DMS79 (cell line): ENCODE data around the gene RAD51B.

Experiments used
- DNase-seq: peaks from one replicate; lab custom pipeline; 2025; lab: John Stamatoyannopoulos, UW

Gene RAD51B

DNA sequence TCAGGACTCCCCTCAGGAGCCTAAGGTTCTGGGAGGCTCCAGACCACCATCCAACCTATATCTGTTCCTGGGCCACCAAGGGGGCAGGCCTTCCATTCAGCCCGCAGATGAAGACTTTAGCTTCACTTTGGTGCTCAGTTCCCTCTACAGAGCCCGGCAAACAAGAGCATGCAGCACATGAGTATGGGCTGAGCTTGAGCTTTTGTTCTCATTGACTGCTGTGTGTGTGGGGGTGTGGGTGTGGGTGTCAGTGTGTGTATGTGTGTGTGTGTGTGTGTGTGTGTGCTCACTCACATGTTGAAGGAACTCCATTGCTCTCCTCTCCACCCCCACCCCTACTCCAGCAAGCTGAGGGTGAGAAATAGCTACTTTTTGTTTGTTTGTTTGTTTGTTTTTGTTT, 754.1 kb downstream of the RAD51B start:
- no peak for DNase-seq

DNA sequence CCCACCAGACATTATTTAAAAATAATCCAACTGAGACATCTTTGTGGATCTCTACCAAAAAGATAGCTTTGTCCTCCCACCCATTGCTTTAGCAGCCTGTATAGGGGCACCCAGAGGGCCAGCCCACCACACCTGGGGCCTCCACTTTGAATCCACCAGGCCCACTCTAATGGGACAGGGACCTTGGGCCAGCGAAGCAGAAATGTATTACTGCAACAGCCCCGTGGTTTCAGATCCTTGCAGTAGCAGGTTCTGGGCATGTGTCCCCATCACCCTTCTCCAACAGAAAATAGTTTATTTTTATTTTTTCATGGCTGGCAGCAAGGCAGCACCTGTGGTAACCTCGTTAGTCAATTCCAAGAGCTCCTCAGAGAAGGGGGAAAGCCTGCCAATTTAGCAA, 754.9 kb downstream of the RAD51B start:
- no peak for DNase-seq

DNA sequence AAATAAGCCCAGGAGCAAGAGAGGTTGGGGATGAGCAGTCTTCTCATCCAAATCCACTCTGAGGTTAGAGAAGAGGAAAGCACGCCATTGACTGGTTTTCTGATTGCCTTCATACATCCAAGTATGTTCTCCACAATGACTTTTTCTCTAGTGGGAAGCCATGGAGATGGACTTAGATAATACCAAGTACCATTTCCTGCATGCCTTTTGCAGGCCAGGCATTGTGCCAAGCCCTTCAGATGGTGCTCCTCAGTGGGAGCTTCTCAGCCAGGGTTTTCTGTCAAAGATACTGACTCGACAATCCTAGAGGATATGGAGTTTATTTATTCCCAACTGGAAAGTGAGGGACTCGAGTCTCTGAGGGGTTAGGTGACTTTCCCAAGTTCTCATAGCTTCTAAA, 755.3 kb downstream of the RAD51B start:
- peak; percentile 78 for DNase-seq

DNA sequence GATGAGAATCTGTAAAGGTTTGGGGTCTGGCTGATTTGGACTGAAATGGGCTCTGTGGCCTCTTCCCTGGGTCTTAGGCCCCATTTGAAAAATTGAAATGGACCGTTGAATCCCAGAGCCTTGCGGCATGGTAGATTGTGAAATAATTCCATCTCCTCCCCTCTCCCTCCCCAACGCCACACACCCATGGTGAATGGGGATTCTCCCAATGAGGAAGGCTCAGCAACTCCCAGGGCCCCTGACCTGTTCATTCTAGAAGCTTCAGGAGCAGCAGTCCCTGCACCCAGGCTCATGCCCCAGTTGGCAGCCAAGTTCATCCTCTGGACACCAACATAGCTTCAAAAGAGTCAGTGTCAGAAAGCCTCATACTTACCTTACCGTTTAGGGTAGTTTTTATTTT, 755.8 kb downstream of the RAD51B start:
- no peak for DNase-seq

DNA sequence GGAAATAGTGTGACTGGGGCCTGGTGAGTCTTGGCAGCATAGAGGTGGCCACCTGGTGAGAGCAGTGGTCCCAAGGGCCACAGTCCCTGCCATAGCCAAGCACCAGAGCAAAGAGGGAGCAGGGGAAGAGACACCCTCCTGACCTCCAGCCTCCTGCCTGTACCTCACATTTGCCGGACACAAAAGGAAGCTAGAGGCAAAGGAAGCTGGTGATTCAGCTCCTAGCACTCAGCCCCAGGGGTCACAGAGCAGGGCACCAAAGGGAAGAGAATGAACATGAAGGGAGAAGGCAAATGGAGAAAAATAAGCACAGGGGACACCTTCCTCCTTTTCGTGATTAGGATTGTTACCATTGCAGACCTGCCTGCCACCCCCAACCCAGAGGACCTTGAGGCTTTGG, 756.5 kb downstream of the RAD51B start:
- no peak for DNase-seq

DNA sequence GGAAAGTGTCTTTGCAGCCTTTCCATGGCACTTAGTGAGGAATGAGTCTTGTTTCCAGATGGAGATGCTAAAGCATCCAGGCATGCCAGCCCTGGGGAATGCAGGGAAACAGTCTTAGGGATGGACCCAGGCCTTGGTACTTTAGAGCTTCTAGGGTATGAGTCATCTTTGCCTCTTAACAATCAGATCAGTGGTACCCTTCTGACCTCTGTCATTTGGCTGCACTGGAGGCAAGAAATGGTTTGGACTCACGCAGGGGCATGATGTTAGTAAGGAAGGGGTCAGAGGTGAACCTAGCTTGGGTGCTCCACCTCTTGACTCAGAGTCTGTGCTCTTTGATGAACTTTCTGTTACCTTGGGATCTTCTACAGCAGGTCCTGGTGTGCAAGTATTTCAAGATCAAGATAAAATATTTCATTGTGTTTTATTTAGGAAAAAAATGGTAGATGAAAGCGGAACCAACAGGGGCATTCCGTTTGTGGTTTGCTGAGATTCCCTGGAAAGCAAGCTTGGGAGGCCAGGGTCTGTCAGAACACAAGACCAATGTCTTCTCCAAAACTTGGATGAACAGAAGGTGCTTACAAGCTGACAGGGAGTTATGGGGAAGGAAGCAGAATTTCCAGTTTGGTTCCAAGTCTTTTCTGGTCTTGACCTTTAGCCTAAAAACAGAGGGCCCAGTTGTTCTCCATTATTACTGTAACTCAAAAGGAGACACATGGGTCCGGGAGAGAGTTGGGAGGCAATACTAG, 757.1 kb downstream of the RAD51B start:
- no peak for DNase-seq

DNA sequence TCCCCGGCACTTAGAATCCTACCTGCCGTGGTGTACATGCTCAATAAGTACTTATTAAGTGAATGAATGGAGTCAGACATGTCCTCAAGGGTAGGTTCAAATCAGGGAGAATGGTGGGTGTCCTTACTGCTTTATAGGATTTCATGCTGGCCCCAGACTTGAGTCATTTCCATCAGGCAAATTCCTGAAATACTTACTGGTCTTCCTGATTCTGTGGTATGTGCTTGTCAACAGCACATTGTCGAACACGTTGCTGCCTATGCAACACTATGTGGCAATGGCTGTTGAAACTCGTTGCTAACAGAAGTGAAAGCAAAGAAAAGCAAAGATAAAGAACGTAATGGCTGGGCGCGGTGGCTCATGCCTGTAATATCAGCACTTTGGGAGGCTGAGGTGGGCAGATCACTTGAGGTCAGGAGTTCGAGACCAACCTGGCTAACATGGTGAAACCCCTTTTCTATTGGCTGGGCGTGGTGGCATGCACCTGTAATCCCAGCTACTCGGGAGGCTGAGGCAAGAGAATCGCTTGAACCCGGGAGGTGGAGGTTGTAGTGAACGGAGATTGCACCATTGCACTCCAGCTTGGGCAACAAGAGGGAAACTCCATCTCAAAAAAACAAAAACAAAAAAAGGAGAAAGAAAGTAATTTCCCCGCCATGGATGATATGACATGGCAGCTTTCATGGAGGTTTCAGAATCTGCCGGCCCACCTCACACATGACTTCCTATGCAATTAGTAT, 758.4 kb downstream of the RAD51B start:
- DNase-seq: no peak

DNA sequence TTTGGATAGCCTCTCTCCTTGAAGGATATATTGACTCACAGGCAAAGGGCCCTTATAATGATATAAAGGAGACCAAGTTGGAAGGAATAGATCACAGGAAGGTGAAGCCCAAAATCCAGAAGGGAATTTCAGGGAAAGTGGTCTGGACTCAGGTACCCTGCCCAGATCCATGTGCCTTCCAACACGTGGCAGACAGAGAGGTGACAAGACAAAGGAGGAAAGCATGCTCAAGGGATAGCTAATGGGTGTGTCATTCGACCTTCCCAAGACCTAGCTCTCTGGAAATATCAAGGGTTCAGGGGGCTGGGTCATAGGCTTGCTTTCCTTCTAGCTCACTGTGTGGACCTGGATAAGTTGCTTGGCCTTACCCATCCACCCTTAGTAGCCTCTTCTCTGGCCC, 759.0 kb downstream of the RAD51B start:
- no peak for DNase-seq

DNA sequence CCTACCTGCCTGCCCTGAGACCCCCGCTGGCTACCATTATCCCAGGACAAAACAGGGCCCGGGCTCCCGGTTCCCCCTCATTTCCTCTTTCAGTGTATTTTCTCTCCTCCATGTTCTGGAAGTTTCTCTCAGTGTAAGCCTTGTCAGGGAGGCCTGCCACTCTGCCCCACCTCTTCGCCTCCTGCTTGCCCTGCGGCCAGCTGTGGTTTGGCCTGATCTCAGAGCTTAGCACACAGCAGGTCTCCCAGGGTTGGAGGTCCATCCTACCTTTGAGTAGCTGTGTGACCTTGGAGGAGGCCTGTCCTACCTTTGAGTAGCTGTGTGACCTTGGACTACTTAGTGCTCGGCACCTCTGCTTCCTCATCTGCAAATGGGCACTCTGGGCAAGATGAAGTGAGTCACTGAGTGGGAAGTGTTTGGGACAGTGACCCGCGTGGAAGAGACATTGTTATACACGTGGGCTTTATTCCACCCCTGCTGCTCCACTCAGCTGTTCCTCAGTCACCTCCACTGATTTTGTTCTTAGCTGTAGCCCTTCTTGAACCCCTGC, 760.6 kb downstream of the RAD51B start:
- no peak for DNase-seq

DNA sequence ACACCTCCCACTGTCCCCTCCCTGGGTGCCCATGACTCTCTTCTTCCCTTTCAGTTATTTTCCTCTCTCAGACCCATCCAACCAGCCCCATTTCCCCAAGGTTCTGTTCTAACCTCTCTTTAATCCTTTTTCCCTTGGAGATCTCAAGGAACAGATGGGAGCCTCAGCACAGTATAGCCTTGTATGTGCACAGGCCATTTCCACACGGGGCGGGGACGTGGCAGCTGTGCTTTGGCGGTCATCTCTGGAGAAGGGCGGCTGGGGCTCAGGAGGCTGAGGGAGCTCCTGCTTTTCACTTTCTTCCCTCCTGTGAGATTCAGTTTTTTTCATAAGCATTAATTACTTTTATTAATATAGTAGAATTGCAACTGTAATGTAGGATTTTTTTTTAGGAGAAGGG, 761.1 kb downstream of the RAD51B start:
- DNase-seq: no peak

DNA sequence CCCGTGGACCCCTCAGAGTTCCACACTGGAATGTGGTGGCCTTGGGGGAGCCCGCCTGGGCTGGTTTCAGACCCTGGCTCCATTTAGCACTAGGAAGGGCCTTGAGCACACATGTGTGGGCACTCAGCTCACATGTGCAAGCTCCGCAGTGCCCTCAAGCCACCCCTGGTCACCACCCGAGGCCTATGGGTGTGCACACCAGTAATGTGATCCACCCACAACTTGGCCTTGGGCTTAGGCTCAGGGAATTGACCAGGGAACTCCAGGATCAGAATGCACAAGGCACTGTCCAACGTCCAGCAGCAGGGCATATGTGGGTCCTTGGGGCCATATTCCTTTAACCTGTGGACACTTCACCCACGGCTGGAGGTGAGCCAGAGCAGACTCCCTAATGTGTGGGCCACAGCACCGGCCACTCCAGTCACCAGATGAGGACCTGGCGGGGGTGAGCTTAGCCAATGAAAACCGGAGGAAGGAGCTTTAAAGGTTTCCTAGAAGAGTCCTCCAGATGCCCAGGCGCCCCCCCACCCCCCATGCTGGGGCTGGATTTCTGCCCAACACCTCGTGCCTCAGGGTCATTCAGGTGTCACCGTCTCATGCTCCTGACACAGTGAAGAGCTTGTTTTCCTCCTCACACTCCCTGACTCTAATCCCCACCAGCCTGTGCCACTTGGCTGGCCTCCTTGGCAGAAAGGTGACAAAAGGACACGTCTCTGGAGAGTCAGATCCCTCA, 764.1 kb downstream of the RAD51B start:
- DNase-seq: peak; percentile 78

DNA sequence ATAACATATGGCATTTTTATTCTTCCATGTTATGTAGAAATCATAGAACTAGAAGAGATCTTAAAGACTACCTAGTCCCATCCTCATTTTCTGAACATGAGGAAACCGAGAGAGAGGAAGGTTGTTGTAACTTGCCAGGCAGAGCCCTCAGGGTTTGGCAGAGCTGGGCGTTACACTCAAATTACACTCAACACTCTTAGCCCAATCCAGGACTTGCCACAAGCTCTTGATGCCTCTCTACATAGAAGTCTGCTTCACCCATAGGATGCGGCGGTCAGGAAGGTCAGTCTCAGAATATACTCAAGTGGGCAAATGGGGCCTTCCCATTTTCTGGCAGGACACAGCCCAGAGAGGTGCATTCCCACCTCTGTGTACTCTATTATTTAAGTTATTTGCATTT, 765.2 kb downstream of the RAD51B start:
- DNase-seq: peak; percentile 67

DNA sequence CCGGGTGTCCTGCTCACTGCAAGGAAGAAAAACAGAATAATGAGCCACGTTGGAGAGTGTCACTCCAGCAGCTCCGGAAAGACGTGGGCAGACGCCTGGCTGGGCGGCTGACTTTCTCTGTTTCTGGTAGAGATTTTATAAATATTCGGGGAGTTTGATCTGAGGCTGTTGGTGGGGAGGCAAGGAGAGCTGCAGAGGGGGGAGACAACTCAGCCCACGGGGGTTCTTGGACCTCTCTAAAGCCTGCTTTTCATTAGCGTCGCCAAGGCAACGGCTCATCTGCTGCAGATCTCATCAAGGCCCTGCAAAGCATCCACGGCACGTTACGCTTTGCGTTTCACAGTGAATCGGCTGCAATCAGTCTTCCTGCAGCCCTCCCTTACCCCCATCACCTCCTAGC, 766.1 kb downstream of the RAD51B start:
- no peak for DNase-seq

DNA sequence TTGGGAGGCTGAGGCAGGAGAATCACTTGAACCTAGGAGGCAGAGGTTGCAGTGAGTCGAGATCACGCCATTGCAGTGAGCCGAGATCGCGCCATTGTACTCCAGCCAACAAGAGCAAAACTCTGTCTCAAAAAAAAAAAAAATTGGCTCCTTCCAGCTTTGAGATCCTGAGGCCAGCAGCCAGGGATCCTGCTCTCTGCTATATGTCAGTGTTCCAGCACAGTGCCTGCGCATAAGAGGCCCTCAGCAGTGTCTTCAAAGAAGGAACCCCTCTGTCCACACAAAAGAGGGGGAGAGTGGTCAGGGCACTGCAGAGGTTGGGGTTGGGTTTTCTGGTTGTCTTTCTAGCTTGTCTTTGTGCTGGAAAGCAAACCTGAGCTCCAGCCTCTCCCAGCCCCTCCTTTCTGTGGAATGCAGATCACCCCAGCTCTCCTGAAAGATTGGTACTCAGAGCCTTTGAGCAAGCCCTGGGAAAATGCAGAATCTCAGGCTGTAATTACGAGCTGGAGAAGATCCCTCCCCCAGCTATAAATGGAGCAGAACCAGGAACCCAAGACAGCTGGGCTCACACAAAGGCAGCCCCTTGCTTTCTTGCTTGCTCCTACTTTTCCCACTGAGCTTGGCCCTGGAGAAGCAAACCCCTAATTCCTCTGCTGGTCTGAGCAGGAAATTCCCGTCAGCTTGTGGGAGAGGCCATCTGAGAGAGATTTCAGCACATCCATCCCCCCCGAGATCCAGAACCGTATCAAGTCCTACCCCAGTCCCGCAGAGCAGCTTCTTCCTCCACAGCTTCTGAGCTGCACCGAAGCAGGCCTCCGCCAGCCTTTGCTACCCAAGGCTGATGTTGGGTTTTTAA, 767.5 kb downstream of the RAD51B start:
- DNase-seq: no peak

DNA sequence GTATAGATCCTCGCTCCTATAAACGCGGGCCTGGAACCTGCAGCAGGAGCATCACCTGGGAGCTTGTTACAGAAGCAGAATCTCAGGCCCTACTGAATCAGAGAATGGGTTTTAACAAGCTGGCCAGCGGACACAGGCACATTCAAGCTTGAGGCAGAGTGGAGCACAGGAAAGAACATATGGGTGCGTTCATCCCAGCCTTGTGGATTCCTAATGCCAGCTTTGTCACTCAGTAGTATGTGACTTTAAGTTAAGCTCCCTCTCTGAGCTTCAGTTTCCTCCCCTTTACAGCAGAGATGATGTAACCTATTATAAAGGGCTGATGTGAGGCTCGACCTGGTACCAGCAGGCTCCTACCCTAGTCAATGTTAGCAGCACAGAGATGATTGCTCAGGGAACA, 768.4 kb downstream of the RAD51B start:
- DNase-seq: no peak

DNA sequence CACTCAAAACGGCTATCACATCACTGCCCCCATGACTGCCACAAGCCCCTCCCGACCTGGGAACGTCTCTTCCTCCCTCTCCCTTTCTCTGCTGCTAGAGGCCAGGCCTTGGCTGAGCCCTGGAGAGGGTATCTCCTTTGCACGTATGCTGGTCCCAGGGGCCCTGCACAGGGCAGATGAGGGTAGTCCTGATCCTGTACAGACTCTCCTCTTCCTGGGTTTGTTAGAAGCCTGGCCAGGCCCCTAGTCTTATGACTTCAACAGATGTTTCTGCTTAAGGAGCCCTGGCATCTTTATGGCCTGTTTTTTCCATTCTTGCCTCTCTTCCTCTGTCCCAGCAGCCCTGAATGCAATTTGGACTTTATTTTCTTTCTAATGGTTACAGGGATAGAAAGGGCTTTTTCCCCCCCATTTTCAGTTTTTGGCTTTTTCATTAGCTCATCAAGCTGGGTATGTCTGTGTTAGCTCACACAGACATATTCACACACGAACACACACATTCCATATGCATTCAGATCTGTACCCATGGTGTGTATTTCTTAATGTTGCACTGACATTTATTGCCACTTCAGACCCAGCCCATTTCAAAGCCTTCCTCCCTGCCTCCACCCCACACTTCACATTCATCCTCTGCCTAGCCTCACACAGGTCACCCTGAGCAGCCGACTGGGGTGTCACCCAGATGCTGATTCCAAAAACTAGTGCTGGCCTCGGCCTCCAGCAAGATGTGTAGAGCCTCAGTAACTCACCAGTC, 770.0 kb downstream of the RAD51B start:
- no peak for DNase-seq

DNA sequence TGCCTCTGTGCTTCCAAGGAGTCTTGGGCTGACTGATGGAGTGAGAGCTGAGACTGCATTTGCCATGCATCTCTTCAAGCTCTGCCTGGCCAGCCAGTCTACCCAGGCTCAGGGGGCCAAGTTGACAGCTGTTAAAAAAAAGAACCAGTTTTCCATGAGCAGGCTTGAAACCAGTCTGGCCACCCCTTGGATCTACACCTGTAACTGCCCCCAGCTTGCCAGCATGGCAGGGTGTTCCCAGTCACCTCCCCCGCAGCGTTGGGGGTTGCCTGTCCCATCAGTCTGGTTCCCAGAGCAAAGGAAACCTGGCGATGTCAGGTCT, 770.6 kb downstream of the RAD51B start:
- DNase-seq: no peak

DNA sequence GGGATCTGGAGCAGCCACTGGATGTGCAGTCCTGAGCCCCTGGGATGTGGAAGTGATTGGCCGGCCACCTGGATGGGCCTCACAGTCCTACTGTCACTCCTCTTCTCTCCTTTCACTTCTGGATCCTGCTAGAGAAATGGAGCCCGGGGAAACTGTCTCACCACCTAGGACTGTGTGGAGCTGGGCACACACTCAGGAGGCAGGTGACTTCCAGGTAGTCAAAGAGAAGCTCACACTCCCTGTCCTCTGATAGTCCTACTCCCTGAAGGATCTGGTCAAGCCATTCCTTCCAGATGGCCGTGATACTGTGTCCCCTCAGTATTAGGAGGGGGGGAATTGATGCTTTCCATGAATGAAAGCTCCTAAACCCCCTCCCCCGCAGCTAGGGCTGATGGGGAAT, 772.2 kb downstream of the RAD51B start:
- DNase-seq: no peak

DNA sequence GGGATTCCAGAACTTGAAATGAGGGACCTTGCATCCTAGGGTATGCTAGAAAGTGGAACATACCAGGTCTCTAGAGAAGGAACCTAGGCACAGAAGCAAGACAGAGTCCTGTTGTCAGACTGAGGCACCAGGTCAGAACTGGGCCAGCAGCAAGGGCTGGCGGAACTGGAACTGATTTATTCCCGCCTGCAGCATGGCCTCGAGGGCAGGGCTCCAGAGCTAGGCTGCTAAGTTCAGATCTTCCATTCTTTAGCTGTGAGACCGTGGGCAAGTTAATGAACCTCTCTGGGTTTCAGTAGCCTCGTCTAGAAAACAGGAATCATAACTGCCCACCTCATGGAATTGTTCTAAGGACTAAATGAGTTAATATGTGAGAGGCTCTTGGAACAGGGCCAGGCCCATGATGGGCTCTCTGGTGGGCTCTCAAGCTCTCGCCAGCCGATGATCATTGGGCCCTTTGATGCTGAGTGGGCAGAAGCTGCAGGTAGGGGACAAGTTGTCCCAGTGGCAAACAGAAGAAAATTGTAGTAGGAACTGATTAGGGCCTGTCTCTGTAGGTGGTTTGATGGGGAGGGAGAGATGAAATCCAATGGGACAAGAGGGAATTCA, 773.5 kb downstream of the RAD51B start:
- DNase-seq: no peak

DNA sequence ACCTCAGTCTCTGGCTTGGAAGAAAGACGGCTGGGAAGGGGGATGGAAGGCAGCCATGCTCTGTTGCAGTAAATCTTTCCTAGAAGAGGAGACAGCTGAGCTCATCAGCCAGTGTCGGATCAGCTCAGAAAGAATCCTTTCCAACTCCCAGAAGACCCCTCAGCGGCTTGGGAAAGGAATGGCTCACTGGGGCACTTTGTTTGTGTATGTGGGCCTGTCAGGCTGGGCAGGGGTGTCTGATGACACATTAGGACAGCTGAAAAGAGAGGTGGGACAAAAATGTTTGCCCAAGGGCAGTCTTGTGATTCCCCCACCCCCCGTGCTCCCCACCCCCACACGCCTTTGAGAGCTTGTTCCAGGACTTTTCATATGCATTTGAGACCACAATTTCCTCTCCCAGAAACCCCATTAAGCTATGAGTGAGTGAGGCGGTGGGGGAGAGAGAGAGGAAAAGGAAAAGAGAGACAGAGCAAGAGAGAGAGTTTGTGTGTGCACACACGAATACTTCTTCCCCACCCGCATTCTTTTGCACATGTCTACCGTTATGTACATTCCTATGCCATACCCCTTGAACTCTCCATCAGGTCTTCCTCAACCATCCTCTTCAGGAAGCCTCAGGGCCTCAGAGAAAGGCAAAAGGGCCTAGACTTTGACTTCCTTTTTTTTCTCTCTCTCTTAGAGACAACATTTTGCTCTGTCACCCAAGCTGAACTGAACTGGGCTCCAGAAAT, 774.4 kb downstream of the RAD51B start:
- DNase-seq: no peak
